ENCODE data around the gene INPP5B.
"Not testable (repeated sequence)": the region's sequence is repeated elsewhere in the genome, so short reads cannot be mapped to it uniquely, and the experiment has no call there.

INPP5B gene

GRCh38 chr1:37922767-37923550 is 23.9 kb downstream of the INPP5B start:
- no peak for DNase-seq (ENCODE audit: extremely low read depth, low read depth)
- TF ChIP-seq CTCF (IDR thresholded peaks at IDR 0.05; ENCODE audit: low read depth, low read length), result no peak

GRCh38 chr1:37919277-37919676 is 27.6 kb downstream of the INPP5B start:
- no peak for DNase-seq (ENCODE audit: extremely low read depth, low read depth)

GRCh38 chr1:37915476-37916093 is 31.3 kb downstream of the INPP5B start:
- no peak for TF ChIP-seq CTCF (IDR thresholded peaks at IDR 0.05; ENCODE audit: low read depth, low read length)
- no peak for DNase-seq (ENCODE audit: extremely low read depth, low read depth)

More at GRCh38 chr1:37919277-37919676, 27.6 kb downstream of the INPP5B start:
- TF ChIP-seq CTCF (IDR thresholded peaks at IDR 0.05; ENCODE audit: low read depth, low read length), result peak; percentile 33

- DNase-seq (ENCODE audit: extremely low read depth, low read depth), result no peak
- no peak for TF ChIP-seq CTCF (IDR thresholded peaks at IDR 0.05; ENCODE audit: low read depth, low read length)
Measured at GRCh38 chr1:37914719-37915475, 32.0 kb downstream of the INPP5B start.

- not testable (repeated sequence) for DNase-seq (ENCODE audit: extremely low read depth, low read depth)
Measured at GRCh38 chr1:37911478-37911877, 35.4 kb downstream of the INPP5B start.

GRCh38 chr1:37910886-37911285 is 36.0 kb downstream of the INPP5B start:
- DNase-seq (ENCODE audit: extremely low read depth, low read depth), result not testable (repeated sequence)

GRCh38 chr1:37908531-37908930 is 38.3 kb downstream of the INPP5B start:
- DNase-seq (ENCODE audit: extremely low read depth, low read depth), result not testable (repeated sequence)

- DNase-seq (ENCODE audit: extremely low read depth, low read depth), result not testable (repeated sequence)
Measured at GRCh38 chr1:37907416-37908125, 39.3 kb downstream of the INPP5B start.

- DNase-seq (ENCODE audit: extremely low read depth, low read depth), result not testable (repeated sequence)
Measured at GRCh38 chr1:37906591-37906990, 40.3 kb downstream of the INPP5B start.

All from AG09319 (cell line).